ENCODE results near the gene ROR1.

DNA sequence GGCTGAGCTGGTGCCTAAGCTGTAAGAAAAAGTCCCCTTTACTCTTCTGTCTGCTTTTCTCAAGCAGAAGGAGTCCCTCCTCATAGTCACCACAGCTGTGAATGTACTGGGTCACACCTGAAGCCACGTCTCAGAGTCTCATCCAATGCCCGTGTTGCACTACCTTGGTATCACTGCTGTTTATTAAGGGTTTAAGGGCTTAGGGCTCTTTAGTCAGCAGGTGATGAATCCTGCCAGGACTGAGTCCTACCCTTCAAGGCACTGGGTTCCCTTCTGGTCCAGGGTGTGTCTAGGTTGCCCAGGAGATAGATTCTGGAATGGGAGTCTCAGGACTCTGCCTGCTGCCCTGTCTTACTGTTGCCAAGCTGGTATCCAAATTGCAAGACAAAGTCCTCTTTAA is 33.4 kb upstream of the ROR1 start:
- no peak for TF ChIP-seq EZH2 (optimal IDR thresholded peaks at IDR 0.05; ENCODE audit: low read depth, low read length)
- TF ChIP-seq, protein P1, sequence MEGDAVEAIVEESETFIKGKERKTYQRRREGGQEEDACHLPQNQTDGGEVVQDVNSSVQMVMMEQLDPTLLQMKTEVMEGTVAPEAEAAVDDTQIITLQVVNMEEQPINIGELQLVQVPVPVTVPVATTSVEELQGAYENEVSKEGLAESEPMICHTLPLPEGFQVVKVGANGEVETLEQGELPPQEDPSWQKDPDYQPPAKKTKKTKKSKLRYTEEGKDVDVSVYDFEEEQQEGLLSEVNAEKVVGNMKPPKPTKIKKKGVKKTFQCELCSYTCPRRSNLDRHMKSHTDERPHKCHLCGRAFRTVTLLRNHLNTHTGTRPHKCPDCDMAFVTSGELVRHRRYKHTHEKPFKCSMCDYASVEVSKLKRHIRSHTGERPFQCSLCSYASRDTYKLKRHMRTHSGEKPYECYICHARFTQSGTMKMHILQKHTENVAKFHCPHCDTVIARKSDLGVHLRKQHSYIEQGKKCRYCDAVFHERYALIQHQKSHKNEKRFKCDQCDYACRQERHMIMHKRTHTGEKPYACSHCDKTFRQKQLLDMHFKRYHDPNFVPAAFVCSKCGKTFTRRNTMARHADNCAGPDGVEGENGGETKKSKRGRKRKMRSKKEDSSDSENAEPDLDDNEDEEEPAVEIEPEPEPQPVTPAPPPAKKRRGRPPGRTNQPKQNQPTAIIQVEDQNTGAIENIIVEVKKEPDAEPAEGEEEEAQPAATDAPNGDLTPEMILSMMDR (IDR thresholded peaks at IDR 0.05; ENCODE audit: low read length): no peak
